HUES48 (cell line): Measurements from ENCODE around the gene TAGAP.
"Not testable (repeated sequence)": the region's sequence is repeated elsewhere in the genome, so short reads cannot be mapped to it uniquely, and the experiment has no call there.

Source experiments
- H3K27ac ChIP-seq: one replicate; pipeline ENCODE4 v1.7.0; 2013; ENCODE audit warnings: low read depth, low read length, inconsistent platforms
- H3K27me3 ChIP-seq: 2 replicates; pipeline ENCODE4 v1.6.1; 2013; ENCODE audit warnings: mild to moderate bottlenecking, low read length; ENCODE audit not compliant: control insufficient read depth, insufficient read depth
- H3K36me3 ChIP-seq: 2 replicates; pipeline ENCODE4 v1.6.1; 2013; ENCODE audit warnings: low read length; ENCODE audit not compliant: control insufficient read depth, insufficient read depth
- H3K4me1 ChIP-seq: 2 replicates; pipeline ENCODE4 v1.6.1; 2013; ENCODE audit warnings: mild to moderate bottlenecking, low read length; ENCODE audit not compliant: control insufficient read depth, insufficient read depth
- H3K4me3 ChIP-seq: 2 replicates; pipeline ENCODE4 v1.5.1; 2013; ENCODE audit warnings: mild to moderate bottlenecking, low read depth, low read length
- H3K9ac ChIP-seq: 2 replicates; pipeline ENCODE4 v1.6.1; 2013; ENCODE audit warnings: mild to moderate bottlenecking, low read depth, low read length, moderate library complexity
- H3K9me3 ChIP-seq: 2 replicates; pipeline ENCODE4 v1.6.1; 2013; ENCODE audit warnings: low read length; ENCODE audit not compliant: control insufficient read depth, insufficient read depth

TAGAP gene

GRCh38 chr6:159031846-159032245, 12.9 kb downstream of the TAGAP start:
- Histone ChIP-seq H3K36me3 (no peaks in the 10 kb centered on the region), H3K4me1 (no peaks in the 10 kb centered on the region), H3K9me3 (no peaks in the 10 kb centered on the region), H3K27me3 (no peaks in the 10 kb centered on the region), H3K27ac (no peak overlapping the region), H3K4me3 (no peak overlapping the region), H3K9ac (no peak overlapping the region)

- Histone ChIP-seq H3K36me3 (no peaks in the 10 kb centered on the region), H3K4me1 (no peaks in the 10 kb centered on the region), H3K9me3 (no peaks in the 10 kb centered on the region), H3K27me3 (no peaks in the 10 kb centered on the region), H3K4me3 (no peak overlapping the region), H3K9ac (no peak overlapping the region), H3K27ac (no peak overlapping the region)
Measured at GRCh38 chr6:159030168-159030567, 14.6 kb downstream of the TAGAP start.

GRCh38 chr6:159025224-159025623, 19.6 kb downstream of the TAGAP start:
- not testable (repeated sequence) for H3K4me3 ChIP-seq, H3K9me3 ChIP-seq, H3K9ac ChIP-seq, H3K36me3 ChIP-seq, H3K4me1 ChIP-seq, H3K27me3 ChIP-seq, H3K27ac ChIP-seq

GRCh38 chr6:159023893-159024292, 20.9 kb downstream of the TAGAP start:
- Histone ChIP-seq H3K4me1 (no peaks in the 10 kb centered on the region), H3K27ac (no peak overlapping the region), H3K9ac (no peak overlapping the region), H3K36me3 (no peaks in the 10 kb centered on the region), H3K4me3 (no peak overlapping the region), H3K27me3 (no peaks in the 10 kb centered on the region), H3K9me3 (0 out of 2 replicates have a peak, but pooled peaks cover 4% of the 10 kb centered on the region)

- Histone ChIP-seq H3K27ac (no peak overlapping the region), H3K9ac (no peak overlapping the region), H3K36me3 (no peaks in the 10 kb centered on the region), H3K9me3 (0 out of 2 replicates have a peak, but pooled peaks cover 4% of the 10 kb centered on the region), H3K27me3 (no peaks in the 10 kb centered on the region), H3K4me3 (no peak overlapping the region), H3K4me1 (no peaks in the 10 kb centered on the region)
Measured at GRCh38 chr6:159020011-159020410, 24.8 kb downstream of the TAGAP start.

- no peak overlapping the region for H3K4me3 ChIP-seq
- no peaks in the 10 kb centered on the region for H3K4me1 ChIP-seq
- no peaks in the 10 kb centered on the region for H3K9me3 ChIP-seq
- H3K27ac ChIP-seq, result no peak overlapping the region
- H3K9ac ChIP-seq, result no peak overlapping the region
- no peaks in the 10 kb centered on the region for H3K36me3 ChIP-seq
- H3K27me3 ChIP-seq, result no peaks in the 10 kb centered on the region
Measured at GRCh38 chr6:159017757-159018559, 26.8 kb downstream of the TAGAP start.

- H3K27ac ChIP-seq, result no peak overlapping the region
- no peaks in the 10 kb centered on the region for H3K9me3 ChIP-seq
- no peaks in the 10 kb centered on the region for H3K4me1 ChIP-seq
- H3K27me3 ChIP-seq, result no peaks in the 10 kb centered on the region
- H3K4me3 ChIP-seq, result no peak overlapping the region
- H3K9ac ChIP-seq, result no peak overlapping the region
- no peaks in the 10 kb centered on the region for H3K36me3 ChIP-seq
Measured at GRCh38 chr6:159014406-159014805, 30.4 kb downstream of the TAGAP start.

- H3K4me1 ChIP-seq, result no peaks in the 10 kb centered on the region
- no peaks in the 10 kb centered on the region for H3K9me3 ChIP-seq
- no peak overlapping the region for H3K27ac ChIP-seq
- no peaks in the 10 kb centered on the region for H3K27me3 ChIP-seq
- no peak overlapping the region for H3K4me3 ChIP-seq
- no peaks in the 10 kb centered on the region for H3K36me3 ChIP-seq
- no peak overlapping the region for H3K9ac ChIP-seq
Measured at GRCh38 chr6:159013229-159013628, 31.6 kb downstream of the TAGAP start.

GRCh38 chr6:159012201-159012600, 32.6 kb downstream of the TAGAP start:
- H3K27me3 ChIP-seq, result no peaks in the 10 kb centered on the region
- no peak overlapping the region for H3K9ac ChIP-seq
- H3K36me3 ChIP-seq, result no peaks in the 10 kb centered on the region
- no peak overlapping the region for H3K27ac ChIP-seq
- no peaks in the 10 kb centered on the region for H3K4me1 ChIP-seq
- no peak overlapping the region for H3K4me3 ChIP-seq
- H3K9me3 ChIP-seq, result no peaks in the 10 kb centered on the region

GRCh38 chr6:159010037-159010612, 34.7 kb downstream of the TAGAP start:
- H3K27ac ChIP-seq, H3K36me3 ChIP-seq, H3K4me3 ChIP-seq, H3K27me3 ChIP-seq, H3K9me3 ChIP-seq, H3K9ac ChIP-seq, H3K4me1 ChIP-seq: not testable (repeated sequence)

GRCh38 chr6:159008656-159009288, 36.0 kb downstream of the TAGAP start:
- H3K27me3 ChIP-seq, result no peaks in the 10 kb centered on the region
- no peaks in the 10 kb centered on the region for H3K4me1 ChIP-seq
- no peak overlapping the region for H3K9ac ChIP-seq
- no peak overlapping the region for H3K4me3 ChIP-seq
- H3K36me3 ChIP-seq, result no peaks in the 10 kb centered on the region
- H3K27ac ChIP-seq, result no peak overlapping the region
- no peaks in the 10 kb centered on the region for H3K9me3 ChIP-seq
